IMR-90 (cell line): ENCODE results near the gene HEXD. TPM values are rescaled to one million over a fixed set of nuclear protein-coding genes. Genes with fewer than 3 reads are reported as not detected.

Experiments used
- ATAC-seq: fragments of 200-7000 bp; cut with Tn5 transposase; 2 replicates; pipeline ENCODE4 v1.9.1; 2020; ENCODE audit warnings: low read depth, mild to moderate bottlenecking, moderate library complexity
- BruUV-seq: library from RNA; stranded (reverse); fragments of 400-500 nt; replicated peaks from 2 replicates; lab custom pipeline; 2021; lab: Mats Ljungman, UMichigan
- CTCF ChIA-PET: fragments of 300-600 bp; formaldehyde crosslinking; extraction: SDS; loops from one replicate; lab custom pipeline; 2021; ENCODE audit warnings: antibody characterized with exemption; lab: Yijun Ruan, JAX
- POLR2A ChIA-PET: fragments of 300-600 bp; sonication (Branson Sonifier 250); formaldehyde crosslinking; loops from one replicate; lab custom pipeline; 2022; ENCODE audit warnings: antibody characterized with exemption; ENCODE audit not compliant: unreplicated experiment; lab: Charles Lee
- DNase-seq: peaks from one replicate; pipeline ENCODE4 v3.0.0; 2013
- H2AFZ ChIP-seq: replicated peaks from 2 replicates; pipeline ENCODE3; 2013; ENCODE audit warnings: low read length, mild to moderate bottlenecking; ENCODE audit not compliant: poor library complexity
- H2AK5ac ChIP-seq: 2 replicates; pipeline ENCODE4 v1.6.1; 2013; ENCODE audit warnings: low read depth, low read length, inconsistent platforms
- H2AK9ac ChIP-seq: replicated peaks from 2 replicates; pipeline ENCODE3; 2013; ENCODE audit warnings: mild to moderate bottlenecking, low read depth, low read length, moderate library complexity; ENCODE audit not compliant: poor library complexity
- H2BK120ac ChIP-seq: 2 replicates; pipeline ENCODE4 v1.6.1; 2013; ENCODE audit warnings: low read depth, low read length, inconsistent platforms
- H2BK15ac ChIP-seq: 3 replicates; pipeline ENCODE4 v1.6.1; 2013; ENCODE audit warnings: low read depth, low read length, inconsistent platforms
- H2BK20ac ChIP-seq: 2 replicates; pipeline ENCODE4 v1.6.1; 2013; ENCODE audit warnings: low read depth, mild to moderate bottlenecking, inconsistent platforms, low read length, moderate library complexity
- H2BK5ac ChIP-seq: 2 replicates; pipeline ENCODE4 v1.6.1; 2013; ENCODE audit warnings: mild to moderate bottlenecking, low read depth, low read length, inconsistent platforms; ENCODE audit not compliant: poor library complexity, severe bottlenecking
- H3K14ac ChIP-seq: replicated peaks from 2 replicates; pipeline ENCODE4 v1.6.1; 2013; ENCODE audit warnings: low read depth, low read length, inconsistent platforms
- H3K18ac ChIP-seq: 2 replicates; pipeline ENCODE4 v1.6.1; 2013; ENCODE audit warnings: low read depth, low read length, control low read depth
- H3K23ac ChIP-seq: 2 replicates; pipeline ENCODE4 v1.6.1; 2013; ENCODE audit warnings: low read depth, low read length, inconsistent platforms
- H3K27ac ChIP-seq: 2 replicates; pipeline ENCODE4 v1.5.1; 2013; ENCODE audit warnings: mild to moderate bottlenecking, control low read depth, low read length; ENCODE audit not compliant: insufficient read depth
- H3K27me3 ChIP-seq: 2 replicates; pipeline ENCODE4 v1.6.1; 2013; ENCODE audit warnings: low read length; ENCODE audit not compliant: control insufficient read depth, insufficient read depth
- H3K36me3 ChIP-seq: 2 replicates; pipeline ENCODE4 v1.6.1; 2013; ENCODE audit warnings: low read length, mixed read lengths; ENCODE audit not compliant: control insufficient read depth, insufficient read depth
- H3K4ac ChIP-seq: 2 replicates; pipeline ENCODE4 v1.6.1; 2013; ENCODE audit warnings: low read depth, low read length, inconsistent platforms
- H3K4me1 ChIP-seq: 2 replicates; pipeline ENCODE4 v1.6.1; 2013; ENCODE audit warnings: low read length, mixed read lengths; ENCODE audit not compliant: control insufficient read depth, insufficient read depth
- H3K4me2 ChIP-seq: 2 replicates; pipeline ENCODE4 v1.6.1; 2013; ENCODE audit warnings: low read depth, mild to moderate bottlenecking, control low read depth, low read length, moderate library complexity
- H3K4me3 ChIP-seq: 2 replicates; pipeline ENCODE4 v1.5.1; 2013; ENCODE audit warnings: low read depth, mild to moderate bottlenecking, control low read depth, low read length, moderate library complexity; ENCODE audit not compliant: insufficient read depth
- H3K56ac ChIP-seq: 2 replicates; pipeline ENCODE4 v1.6.1; 2013; ENCODE audit warnings: low read length, inconsistent platforms; ENCODE audit not compliant: insufficient read depth; ENCODE audit errors: extremely low read depth
- H3K79me1 ChIP-seq, 2 experiments: 2 replicates each; pipeline ENCODE4 v1.6.1; 2013; ENCODE audit warnings: low read length in 2 of 2, inconsistent platforms in 1 of 2, low read depth in 1 of 2
- H3K9ac ChIP-seq: 2 replicates; pipeline ENCODE4 v1.6.1; 2013; ENCODE audit warnings: low read depth, low read length, control low read depth
- H3K9me1 ChIP-seq: 2 replicates; pipeline ENCODE4 v1.6.1; 2013; ENCODE audit warnings: low read length, inconsistent platforms; ENCODE audit not compliant: insufficient read depth
- H3K9me3 ChIP-seq: 2 replicates; pipeline ENCODE4 v1.6.1; 2013; ENCODE audit warnings: low read length; ENCODE audit not compliant: control insufficient read depth, insufficient read depth
- H4K20me1 ChIP-seq: 2 replicates; pipeline ENCODE4 v1.6.1; 2013; ENCODE audit warnings: low read length, inconsistent platforms; ENCODE audit not compliant: insufficient read depth
- H4K5ac ChIP-seq: 2 replicates; pipeline ENCODE4 v1.6.1; 2013; ENCODE audit warnings: mild to moderate bottlenecking, low read depth, low read length, control low read depth
- H4K8ac ChIP-seq, 2 experiments: 2 replicates each; pipeline ENCODE4 v1.6.1; 2013; ENCODE audit warnings: low read depth in 2 of 2, low read length in 2 of 2, control low read depth in 1 of 2, inconsistent platforms in 1 of 2
- H4K91ac ChIP-seq: 2 replicates; pipeline ENCODE4 v1.6.1; 2013; ENCODE audit warnings: low read depth, low read length, inconsistent platforms; ENCODE audit not compliant: insufficient read depth
- CHD1 ChIP-seq: IDR thresholded peaks from 2 replicates; pipeline ENCODE4 v1.6.1; 2012; ENCODE audit warnings: low read depth, low read length, improper control_type of control experiment
- MXI1 ChIP-seq: IDR thresholded peaks from 2 replicates; pipeline ENCODE4 v1.6.1; 2012; ENCODE audit warnings: low read depth, mild to moderate bottlenecking, low read length, moderate library complexity, borderline replicate concordance
- NFE2L2 ChIP-seq: fragments of 150-350 bp; IDR thresholded peaks from 2 replicates; pipeline ENCODE4 v1.6.1; 2016; ENCODE audit warnings: low read depth, mild to moderate bottlenecking, low read length
- POLR2A ChIP-seq: IDR thresholded peaks from 2 replicates; pipeline ENCODE4 v1.6.1; 2012; ENCODE audit warnings: mild to moderate bottlenecking, low read depth, low read length
- SMC3 ChIP-seq: fragments of 150-350 bp; IDR thresholded peaks from 2 replicates; pipeline ENCODE4 v1.6.1; 2016; ENCODE audit warnings: low read depth, mild to moderate bottlenecking, antibody characterized with exemption, low read length, moderate library complexity
- USF2 ChIP-seq: fragments of 150-350 bp; IDR thresholded peaks from 2 replicates; pipeline ENCODE4 v1.6.1; 2017; ENCODE audit warnings: mild to moderate bottlenecking, antibody characterized with exemption, low read length, low read depth
- WGBS, 2 experiments: methylation state at CpG; one replicate each; pipeline versions ENCODE4 v1.1.5 to v1.1.7; 2013; ENCODE audit warnings: missing lambda C conversion rate in 2 of 2; ENCODE audit not compliant: insufficient read length in 1 of 2; ENCODE audit errors: extremely low coverage in 2 of 2; 5-methylcytosine and 5-hydroxymethylcytosine counted together
- dilution Hi-C: fragments of 300-500 bp; cut with HindIII; formaldehyde crosslinking; loops from one replicate; pipeline ENCODE4 v1.14.3; 2018; ENCODE audit warnings: low sequenced_read_pairs; ENCODE audit not compliant: unreplicated experiment
- in situ Hi-C: fragments of 300-500 bp; cut with MboI; formaldehyde crosslinking; loops from 3 replicates; pipeline ENCODE4 v1.14.3; 2019; ENCODE audit warnings: low sequenced_read_pairs, inconsistent platforms, mixed read lengths
- intact Hi-C: fragments of 100-400 bp; cut with micrococcal nuclease; formaldehyde crosslinking; loops from 2 replicates; pipeline ENCODE4 v1.10.0; 2022
- polyA plus RNA-seq, 3 experiments: library from polyadenylated mRNA; depleted of rRNA; stranded (reverse); fragments of >200 nt; gene quantifications; 2 replicates each; pipeline ENCODE4 v1.2.3, GENCODE V29; 2012; ENCODE audit warnings: low replicate concordance in 1 of 3
- total RNA-seq: library from RNA; depleted of rRNA; stranded (reverse); fragments of >200 nt; gene quantifications from 2 replicates; pipeline ENCODE4 v1.2.3, GENCODE V29; 2012
- TF ChIP-seq, protein P1 (sequence below): fragments of 150-350 bp; IDR thresholded peaks from 2 replicates; pipeline ENCODE4 v1.6.1; 2016; ENCODE audit warnings: low read depth, mild to moderate bottlenecking, low read length, moderate library complexity, borderline replicate concordance

HEXD gene
- total and polyA plus RNA-seq, 2 of the 4 experiments (the other 2 are of a cell fraction): 3.8 to 9.5 TPM

- H3K9me1 ChIP-seq: peaks cover 8% of the 10 kb centered on the region; the same call in 1 of the 2 replicates
- H2AK9ac ChIP-seq: peak overlapping the region; percentile 87
- ChIA-PET POLR2A (no interaction called here), CTCF (no interaction called here)
- H3K9ac ChIP-seq: peak overlapping the region; percentile 10; the same call in 1 of the 2 replicates
- 75% methylated on average over 4 of the region's 10 CpGs; no CpG with 5 or more reads in 1 of the 2 experiments for WGBS, 2 experiments
- peak overlapping the region; percentile 86; the same call in 1 of the 2 replicates for H3K27ac ChIP-seq
- peak overlapping the region; percentile 32; the same call in 1 of the 2 replicates for H3K14ac ChIP-seq
- H4K20me1 ChIP-seq: peaks cover 8% of the 10 kb centered on the region
- no peak overlapping the region; the same call in 1 of the 2 replicates for H3K56ac ChIP-seq
- TF ChIP-seq MXI1 (no peak), POLR2A (no peak), NFE2L2 (no peak), SMC3 (no peak), CHD1 (no peak), USF2 (no peak)
- TF ChIP-seq, protein P1, sequence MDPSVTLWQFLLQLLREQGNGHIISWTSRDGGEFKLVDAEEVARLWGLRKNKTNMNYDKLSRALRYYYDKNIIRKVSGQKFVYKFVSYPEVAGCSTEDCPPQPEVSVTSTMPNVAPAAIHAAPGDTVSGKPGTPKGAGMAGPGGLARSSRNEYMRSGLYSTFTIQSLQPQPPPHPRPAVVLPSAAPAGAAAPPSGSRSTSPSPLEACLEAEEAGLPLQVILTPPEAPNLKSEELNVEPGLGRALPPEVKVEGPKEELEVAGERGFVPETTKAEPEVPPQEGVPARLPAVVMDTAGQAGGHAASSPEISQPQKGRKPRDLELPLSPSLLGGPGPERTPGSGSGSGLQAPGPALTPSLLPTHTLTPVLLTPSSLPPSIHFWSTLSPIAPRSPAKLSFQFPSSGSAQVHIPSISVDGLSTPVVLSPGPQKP: no peak
- H2BK15ac ChIP-seq: peak overlapping the region; percentile 2; the same call in 1 of the 3 replicates
- peak overlapping the region; percentile 80 for H3K4me2 ChIP-seq
- H3K79me1 ChIP-seq: peaks cover 13 to 34% of the 10 kb centered on the region in 2 experiments
- H3K23ac ChIP-seq: peak overlapping the region; percentile 1; the same call in 1 of the 2 replicates
- H3K4ac ChIP-seq: peak overlapping the region; percentile 37
- peak overlapping the region; percentile 54 for H4K91ac ChIP-seq
- no peak overlapping the region for H3K18ac ChIP-seq
- no peaks in the 10 kb centered on the region for H3K27me3 ChIP-seq
- peak overlapping the region; percentile 15 for H2AFZ ChIP-seq
- H2BK5ac ChIP-seq: peak overlapping the region; percentile 87
- H2BK120ac ChIP-seq: peak overlapping the region; percentile 51; the same call in 1 of the 2 replicates
- H4K8ac ChIP-seq: peak overlapping the region; percentile 14 to 78
- H3K36me3 ChIP-seq: peaks cover 17% of the 10 kb centered on the region
- H3K4me3 ChIP-seq: peak overlapping the region; percentile 55; the same call in 1 of the 2 replicates
- BruUV-seq: no TSS peak
- H4K5ac ChIP-seq: peak overlapping the region; percentile 40
- intact Hi-C loops: loop anchor here (5.0 kb wide), 1 partner anchor 95 kb away; no protein-coding TSS in a partner anchor
- dilution Hi-C loops: no loop called here
- H3K4me1 ChIP-seq: peaks cover 3% of the 10 kb centered on the region
- H3K9me3 ChIP-seq: no peaks in the 10 kb centered on the region
- DNase-seq (no peak), ATAC-seq (no peak)
- in situ Hi-C loops: no loop called here
- H2AK5ac ChIP-seq: peak overlapping the region; percentile 82
- H2BK20ac ChIP-seq: no peak overlapping the region; the same call in 1 of the 2 replicates
These were observed 39.2 kb downstream of the HEXD start for GRCh38 chr17:82457073-82457928.
